ENCODE measurements around the gene TMEM243. TPM values are rescaled to one million over a fixed set of nuclear protein-coding genes. Genes with fewer than 3 reads are reported as not detected.

The TMEM243 gene
- polyA plus RNA-seq, 1 donor from 2014 or later, result 3.7 TPM

GRCh38 chr7:87267239-87267900, 47.8 kb upstream of the TMEM243 start:
- no peaks in the 10 kb centered on the region for H3K9me2 ChIP-seq (ENCODE audit: insufficient read depth, low read length)
- H3K4me2 ChIP-seq (ENCODE audit: low read length), result no peak overlapping the region
- H3K9ac ChIP-seq (ENCODE audit: low read length), result no peak overlapping the region
- no peak overlapping the region for H2AFZ ChIP-seq (ENCODE audit: low read depth, low read length)
- H3F3A ChIP-seq (ENCODE audit: insufficient read depth, low read length, poor library complexity, severe bottlenecking), result no peaks in the 10 kb centered on the region
- H3K4me3 ChIP-seq (ENCODE audit: low read length), result no peak overlapping the region
- no peaks in the 10 kb centered on the region for H3K9me3 ChIP-seq (ENCODE audit: low read length)
- no peak overlapping the region for H3K27ac ChIP-seq (ENCODE audit: low read length)
- no peaks in the 10 kb centered on the region for H3K36me3 ChIP-seq (ENCODE audit: insufficient read depth, low read length)
- no peaks in the 10 kb centered on the region for H3K27me3 ChIP-seq (ENCODE audit: insufficient read depth, low read depth, low read length)
- no peaks in the 10 kb centered on the region for H3K79me2 ChIP-seq (replicated peaks; ENCODE audit: insufficient read depth, low read length)
- TF ChIP-seq SMC3 (conservative IDR thresholded peaks at IDR 0.05; ENCODE audit: poor library complexity), result no peak
- no peak for TF ChIP-seq CTCF (IDR thresholded peaks at IDR 0.05; ENCODE audit: poor library complexity, severe bottlenecking)
- no peak for TF ChIP-seq RAD21 (conservative IDR thresholded peaks at IDR 0.05)
- no peak for TF ChIP-seq MXI1 (conservative IDR thresholded peaks at IDR 0.05; ENCODE audit: poor library complexity, severe bottlenecking)
- TF ChIP-seq EP300 (conservative IDR thresholded peaks at IDR 0.05; ENCODE audit: poor library complexity, severe bottlenecking), result no peak
- TF ChIP-seq TAF1 (IDR thresholded peaks at IDR 0.05; ENCODE audit: low read depth), result no peak
- TF ChIP-seq EZH2 (IDR thresholded peaks at IDR 0.05; ENCODE audit: borderline replicate concordance, insufficient read depth, low read length, poor library complexity, severe bottlenecking), result no peak
- no peak for TF ChIP-seq POLR2AphosphoS5 (IDR thresholded peaks at IDR 0.05)
- no peak for TF ChIP-seq REST (IDR thresholded peaks at IDR 0.05; ENCODE audit: borderline replicate concordance)
- H4K20me1 ChIP-seq (ENCODE audit: insufficient read depth), result no peaks in the 10 kb centered on the region

GRCh38 chr7:87263537-87263936, 44.0 kb upstream of the TMEM243 start:
- Histone ChIP-seq H3F3A (ENCODE audit: insufficient read depth, low read length, poor library complexity, severe bottlenecking) (no peaks in the 10 kb centered on the region), H3K9me3 (ENCODE audit: low read length) (no peaks in the 10 kb centered on the region), H3K9me2 (ENCODE audit: insufficient read depth, low read length) (no peaks in the 10 kb centered on the region), H3K79me2 (replicated peaks; ENCODE audit: insufficient read depth, low read length) (no peaks in the 10 kb centered on the region), H3K4me2 (ENCODE audit: low read length) (no peak overlapping the region), H3K27me3 (ENCODE audit: insufficient read depth, low read depth, low read length) (no peaks in the 10 kb centered on the region), H2AFZ (ENCODE audit: low read depth, low read length) (no peak overlapping the region), H3K27ac (ENCODE audit: low read length) (no peak overlapping the region), H4K20me1 (ENCODE audit: insufficient read depth) (no peaks in the 10 kb centered on the region), H3K36me3 (ENCODE audit: insufficient read depth, low read length) (no peaks in the 10 kb centered on the region), H3K9ac (ENCODE audit: low read length) (no peak overlapping the region), H3K4me3 (ENCODE audit: low read length) (no peak overlapping the region)
- no peak for TF ChIP-seq MXI1 (conservative IDR thresholded peaks at IDR 0.05; ENCODE audit: poor library complexity, severe bottlenecking)
- no peak for TF ChIP-seq CTCF (IDR thresholded peaks at IDR 0.05; ENCODE audit: poor library complexity, severe bottlenecking)
- TF ChIP-seq EP300 (conservative IDR thresholded peaks at IDR 0.05; ENCODE audit: poor library complexity, severe bottlenecking), result no peak
- no peak for TF ChIP-seq RAD21 (conservative IDR thresholded peaks at IDR 0.05)
- no peak for TF ChIP-seq EZH2 (IDR thresholded peaks at IDR 0.05; ENCODE audit: borderline replicate concordance, insufficient read depth, low read length, poor library complexity, severe bottlenecking)
- TF ChIP-seq POLR2AphosphoS5 (IDR thresholded peaks at IDR 0.05), result no peak
- no peak for TF ChIP-seq REST (IDR thresholded peaks at IDR 0.05; ENCODE audit: borderline replicate concordance)
- TF ChIP-seq TAF1 (IDR thresholded peaks at IDR 0.05; ENCODE audit: low read depth), result no peak
- no peak for TF ChIP-seq SMC3 (conservative IDR thresholded peaks at IDR 0.05; ENCODE audit: poor library complexity)
